T-cell (primary cell): ENCODE results near the gene AP3D1. TPM values are rescaled to one million over a fixed set of nuclear protein-coding genes. Genes with fewer than 3 reads are reported as not detected.

Experiments
- ATAC-seq, 4 experiments: fragments of 200-7000 bp in 3 of 4; fragments of 150-1000 bp in 1 of 4; cut with Tn5 transposase; replicated peaks in 1 of 4; 1 replicate in 3 of 4; 2 replicates in 1 of 4; pipeline ENCODE4 v1.10.0; 2021; ENCODE audit warnings: moderate library complexity in 3 of 4, mild to moderate bottlenecking in 2 of 4, moderate number of reproducible peaks in 1 of 4
- CTCF ChIA-PET, 2 donors: fragments of 300-600 bp; sonication (Branson Sonifier 250); formaldehyde crosslinking; loops; one replicate each; lab custom pipeline; 2022; ENCODE audit warnings: antibody characterized with exemption in 2 of 2; lab: Charles Lee
- POLR2A ChIA-PET, 2 donors: fragments of 300-600 bp; sonication (Branson Sonifier 250); formaldehyde crosslinking; loops; one replicate each; lab custom pipeline; 2022; ENCODE audit warnings: antibody characterized with exemption in 2 of 2; lab: Charles Lee
- DNase-seq, 35 experiments: peaks; one replicate each; pipeline versions ENCODE4 v3.0.0 to v3.0.0-alpha.2; 2013 to 2023
- H3K27ac ChIP-seq: one replicate; pipeline ENCODE4 v1.5.1; 2013; ENCODE audit warnings: low read length
- H3K27me3 ChIP-seq, 2 experiments: replicated peaks in 1 of 2; 1 replicate in 1 of 2; 2 replicates in 1 of 2; pipeline versions ENCODE4 v1.6.1 to v1.7.0; 2013; ENCODE audit warnings: low read length in 1 of 2, mixed read lengths in 1 of 2; ENCODE audit not compliant: control insufficient read depth in 2 of 2, insufficient read depth in 2 of 2; ENCODE audit errors: extremely low read depth in 1 of 2
- H3K36me3 ChIP-seq, 2 donors: 1 replicate in 1 of 2; 2 replicates in 1 of 2; pipeline versions ENCODE4 v1.6.1 to v1.7.0; 2013; ENCODE audit warnings: low read length in 1 of 2; ENCODE audit not compliant: control insufficient read depth in 2 of 2, insufficient read depth in 1 of 2; ENCODE audit errors: extremely low read depth in 1 of 2
- H3K4me1 ChIP-seq, 2 experiments: 1 replicate in 1 of 2; 2 replicates in 1 of 2; pipeline versions ENCODE4 v1.6.1 to v1.7.0; 2013; ENCODE audit warnings: low read length in 2 of 2, mixed read lengths in 1 of 2; ENCODE audit not compliant: insufficient read depth in 2 of 2, control insufficient read depth in 1 of 2; ENCODE audit errors: extremely low read depth in 1 of 2
- H3K4me3 ChIP-seq, 2 donors: 1 replicate in 1 of 2; 2 replicates in 1 of 2; pipeline versions ENCODE4 v1.5.1 to v1.7.0; 2013; ENCODE audit warnings: mild to moderate bottlenecking in 2 of 2, low read length in 1 of 2, moderate library complexity in 1 of 2; ENCODE audit not compliant: control insufficient read depth in 1 of 2; ENCODE audit errors: extremely low read depth in 1 of 2
- H3K9me3 ChIP-seq: 2 replicates; pipeline ENCODE4 v1.7.0; 2013
- H3K27ac Mint-ChIP-seq, 2 donors: one replicate each; pipeline ENCODE4 v1.8.0; 2020 to 2021; ENCODE audit warnings: mild to moderate bottlenecking in 2 of 2, mixed read lengths in 2 of 2
- H3K27me3 Mint-ChIP-seq, 2 donors: one replicate each; pipeline ENCODE4 v1.8.0; 2021 to 2022; ENCODE audit warnings: mixed read lengths in 2 of 2
- H3K36me3 Mint-ChIP-seq: one replicate; pipeline ENCODE4 v1.8.0; 2021; ENCODE audit warnings: mixed read lengths
- H3K4me1 Mint-ChIP-seq, 3 donors: one replicate each; pipeline ENCODE4 v1.8.0; 2020 to 2022; ENCODE audit warnings: mixed read lengths in 3 of 3, mild to moderate bottlenecking in 1 of 3
- H3K4me3 Mint-ChIP-seq, 3 donors: one replicate each; pipeline ENCODE4 v1.8.0; 2020 to 2022; ENCODE audit warnings: mild to moderate bottlenecking in 3 of 3, mixed read lengths in 3 of 3, moderate library complexity in 3 of 3
- H3K9me3 Mint-ChIP-seq, 3 donors: one replicate each; pipeline ENCODE4 v1.8.0; 2020 to 2022; ENCODE audit warnings: mixed read lengths in 3 of 3
- WGBS: methylation state at CpG from one replicate; pipeline ENCODE4 v1.1.5; 2013; ENCODE audit warnings: missing lambda C conversion rate; ENCODE audit not compliant: insufficient coverage; 5-methylcytosine and 5-hydroxymethylcytosine counted together
- total RNA-seq, 35 experiments: library from RNA in 6 of 35; stranded (reverse) in 6 of 35; fragments of 120-200 nt in 1 of 35; gene quantifications; one replicate each; pipeline versions ENCODE4 v1.2.1 to v1.2.4 and lab custom pipeline; 2013 to 2026

AP3D1 gene
- total RNA-seq, 5 donors from 2014 or later (not counting 1 experiment from before 2014, with no cell fraction given), result 78.6 to 91.5 (median 86.7) TPM

GRCh38 chr19:2114821-2115220 is 36.5 kb downstream of the AP3D1 start:
- Mint-ChIP-seq H3K4me1 (peaks cover 0 to 7% (median 0%) of the 10 kb centered on the region in 3 donors), H3K9me3 (no peaks in the 10 kb centered on the region), H3K27me3 (no peaks in the 10 kb centered on the region), H3K4me3 (no peak overlapping the region), H3K27ac (no peak overlapping the region), H3K36me3 (peaks cover 33% of the 10 kb centered on the region)
- CTCF ChIA-PET, result no interaction called here
- Histone ChIP-seq H3K4me1 (peaks cover 0 to 17% of the 10 kb centered on the region in 2 experiments), H3K27me3 (no peaks in the 10 kb centered on the region), H3K4me3 (no peak overlapping the region), H3K36me3 (peaks cover 30 to 92% of the 10 kb centered on the region in 2 donors), H3K27ac (no peak overlapping the region), H3K9me3 (no peaks in the 10 kb centered on the region)
- WGBS, result 95% methylated on average over 21 of the region's 21 CpGs
- POLR2A ChIA-PET, result no interaction called here
- no peak for DNase-seq
- ATAC-seq, result no peak

- Mint-ChIP-seq H3K9me3 (no peaks in the 10 kb centered on the region), H3K27ac (no peak overlapping the region), H3K27me3 (no peaks in the 10 kb centered on the region), H3K4me3 (no peak overlapping the region), H3K36me3 (peaks cover 31% of the 10 kb centered on the region), H3K4me1 (peaks cover 0 to 7% (median 0%) of the 10 kb centered on the region in 3 donors)
- POLR2A ChIA-PET, result no interaction called here
- Histone ChIP-seq H3K4me3 (no peak overlapping the region), H3K27ac (no peak overlapping the region), H3K9me3 (no peaks in the 10 kb centered on the region), H3K36me3 (peaks cover 31 to 97% of the 10 kb centered on the region in 2 donors), H3K27me3 (no peaks in the 10 kb centered on the region), H3K4me1 (peaks cover 0 to 17% of the 10 kb centered on the region in 2 experiments)
- CTCF ChIA-PET, result no interaction called here
- 96% methylated on average over 3 of the region's 9 CpGs for WGBS
- ATAC-seq, result no peak
- DNase-seq, result no peak
Observed at GRCh38 chr19:2114218-2114617, 37.1 kb downstream of the AP3D1 start.

GRCh38 chr19:2113439-2114211 is 37.7 kb downstream of the AP3D1 start:
- Histone ChIP-seq H3K27me3 (no peaks in the 10 kb centered on the region), H3K27ac (no peak overlapping the region), H3K4me1 (peaks cover 0 to 17% of the 10 kb centered on the region in 2 experiments), H3K36me3 (peaks cover 32 to 97% of the 10 kb centered on the region in 2 donors), H3K4me3 (no peak overlapping the region), H3K9me3 (no peaks in the 10 kb centered on the region)
- Mint-ChIP-seq H3K4me1 (peaks cover 0 to 7% (median 0%) of the 10 kb centered on the region in 3 donors), H3K4me3 (no peak overlapping the region), H3K36me3 (peaks cover 32% of the 10 kb centered on the region), H3K9me3 (no peaks in the 10 kb centered on the region), H3K27me3 (no peaks in the 10 kb centered on the region), H3K27ac (no peak overlapping the region)
- CTCF ChIA-PET, result no interaction called here
- no peak for DNase-seq
- POLR2A ChIA-PET, result no interaction called here
- ATAC-seq, result no peak
- WGBS, result 93% methylated on average over 18 of the region's 24 CpGs

- Histone ChIP-seq H3K36me3 (peaks cover 30 to 97% of the 10 kb centered on the region in 2 donors), H3K4me1 (peaks cover 0 to 17% of the 10 kb centered on the region in 2 experiments), H3K27ac (no peak overlapping the region), H3K27me3 (no peaks in the 10 kb centered on the region), H3K4me3 (no peak overlapping the region), H3K9me3 (no peaks in the 10 kb centered on the region)
- peak in 3 of 35 experiments; percentile 8 to 52 (median 19) for DNase-seq
- ChIA-PET POLR2A (no interaction called here), CTCF (no interaction called here)
- WGBS, result 57% methylated on average over 20 of the region's 23 CpGs
- peak in 3 of 4 experiments; percentile 18 to 40 (median 36) for ATAC-seq
- Mint-ChIP-seq H3K27me3 (no peaks in the 10 kb centered on the region), H3K4me1 (peaks cover 0 to 7% (median 0%) of the 10 kb centered on the region in 3 donors), H3K9me3 (no peaks in the 10 kb centered on the region), H3K27ac (peak overlapping the region in 1 of 2 donors; percentile 2), H3K36me3 (peaks cover 29% of the 10 kb centered on the region), H3K4me3 (no peak overlapping the region)
Observed at GRCh38 chr19:2112516-2113320, 38.6 kb downstream of the AP3D1 start.

GRCh38 chr19:2111886-2112285 is 39.5 kb downstream of the AP3D1 start:
- peaks cover 34% of the 10 kb centered on the region for H3K36me3 Mint-ChIP-seq
- Histone ChIP-seq H3K4me1 (peaks cover 0 to 17% of the 10 kb centered on the region in 2 experiments), H3K27ac (no peak overlapping the region), H3K9me3 (no peaks in the 10 kb centered on the region), H3K36me3 (peaks cover 29 to 90% of the 10 kb centered on the region in 2 donors), H3K27me3 (no peaks in the 10 kb centered on the region), H3K4me3 (no peak overlapping the region)
- H3K27ac Mint-ChIP-seq, result no peak overlapping the region
- DNase-seq (no peak), ATAC-seq (no peak)
- H3K27me3 Mint-ChIP-seq, result no peaks in the 10 kb centered on the region
- no peaks in the 10 kb centered on the region for H3K9me3 Mint-ChIP-seq
- CTCF ChIA-PET, result no interaction called here
- POLR2A ChIA-PET, result no interaction called here
- WGBS, result 93% methylated on average over 20 of the region's 20 CpGs
- H3K4me1 Mint-ChIP-seq, result peaks cover 0 to 7% (median 0%) of the 10 kb centered on the region in 3 donors
- H3K4me3 Mint-ChIP-seq, result no peak overlapping the region

- Histone ChIP-seq H3K4me1 (peaks cover 0 to 17% of the 10 kb centered on the region in 2 experiments), H3K36me3 (peaks cover 29 to 88% of the 10 kb centered on the region in 2 donors), H3K27ac (no peak overlapping the region), H3K4me3 (no peak overlapping the region), H3K9me3 (no peaks in the 10 kb centered on the region), H3K27me3 (no peaks in the 10 kb centered on the region)
- WGBS, result 94% methylated on average over 17 of the region's 22 CpGs
- H3K27me3 Mint-ChIP-seq, result no peaks in the 10 kb centered on the region
- ChIA-PET POLR2A (no interaction called here), CTCF (no interaction called here)
- H3K36me3 Mint-ChIP-seq, result peaks cover 39% of the 10 kb centered on the region
- no peaks in the 10 kb centered on the region for H3K9me3 Mint-ChIP-seq
- DNase-seq (no peak), ATAC-seq (no peak)
- H3K4me1 Mint-ChIP-seq, result peaks cover 0 to 7% (median 0%) of the 10 kb centered on the region in 3 donors
- no peak overlapping the region for H3K27ac Mint-ChIP-seq
- no peak overlapping the region for H3K4me3 Mint-ChIP-seq
Observed at GRCh38 chr19:2111425-2111824, 39.9 kb downstream of the AP3D1 start.
